COLO668 (cell line): ENCODE measurements around the gene NUDT8.

Source experiments
- DNase-seq: peaks from one replicate; lab custom pipeline; 2025; ENCODE audit not compliant: unreplicated experiment; lab: John Stamatoyannopoulos, UW

Gene NUDT8, protein sequence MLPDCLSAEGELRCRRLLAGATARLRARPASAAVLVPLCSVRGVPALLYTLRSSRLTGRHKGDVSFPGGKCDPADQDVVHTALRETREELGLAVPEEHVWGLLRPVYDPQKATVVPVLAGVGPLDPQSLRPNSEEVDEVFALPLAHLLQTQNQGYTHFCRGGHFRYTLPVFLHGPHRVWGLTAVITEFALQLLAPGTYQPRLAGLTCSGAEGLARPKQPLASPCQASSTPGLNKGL

DNA sequence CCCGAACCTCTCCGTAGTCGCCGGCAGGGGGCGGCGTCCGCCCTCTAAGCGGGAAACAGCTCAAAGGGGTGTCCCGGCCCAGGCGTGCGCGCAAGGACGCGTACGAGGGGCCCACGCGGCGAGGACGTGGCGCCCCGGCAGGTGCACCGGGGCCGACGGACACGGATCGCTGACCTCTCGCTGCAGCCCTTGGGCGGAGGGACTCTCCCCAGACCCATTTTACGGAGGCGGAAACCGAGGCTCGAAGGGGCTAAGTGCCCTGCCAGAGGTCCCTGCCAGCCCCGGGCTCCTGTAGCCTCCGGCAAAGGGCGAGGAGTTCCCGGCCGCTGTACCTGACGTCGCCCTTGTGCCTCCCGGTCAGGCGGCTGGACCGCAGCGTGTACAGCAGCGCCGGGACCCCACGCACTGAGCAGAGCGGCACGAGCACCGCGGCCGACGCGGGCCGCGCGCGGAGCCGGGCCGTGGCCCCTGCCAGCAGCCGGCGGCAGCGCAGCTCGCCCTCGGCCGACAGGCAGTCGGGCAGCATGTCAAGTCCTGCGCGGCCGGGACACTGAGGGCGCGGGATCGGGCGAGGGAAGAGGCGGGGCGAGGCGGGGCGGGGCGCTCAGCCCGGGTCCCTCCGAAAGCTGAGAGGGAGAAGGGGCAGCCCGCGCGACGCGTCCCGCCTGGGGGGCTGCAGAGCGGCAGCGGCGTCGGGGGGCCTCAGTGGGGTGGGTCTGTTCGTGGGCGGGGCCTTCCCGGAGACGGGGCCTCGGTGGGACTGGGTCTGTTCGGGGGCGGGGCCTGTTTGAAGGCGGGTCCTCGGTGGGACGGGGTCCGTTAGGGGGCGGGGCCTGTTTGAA is at the start of gene NUDT8:
Gene NUDT8 (minus strand): TSS at position 552 of the 842 bp plus-strand sequence. CDS start 26 bp downstream, at position 526.
- peak; percentile 86 for DNase-seq

DNA sequence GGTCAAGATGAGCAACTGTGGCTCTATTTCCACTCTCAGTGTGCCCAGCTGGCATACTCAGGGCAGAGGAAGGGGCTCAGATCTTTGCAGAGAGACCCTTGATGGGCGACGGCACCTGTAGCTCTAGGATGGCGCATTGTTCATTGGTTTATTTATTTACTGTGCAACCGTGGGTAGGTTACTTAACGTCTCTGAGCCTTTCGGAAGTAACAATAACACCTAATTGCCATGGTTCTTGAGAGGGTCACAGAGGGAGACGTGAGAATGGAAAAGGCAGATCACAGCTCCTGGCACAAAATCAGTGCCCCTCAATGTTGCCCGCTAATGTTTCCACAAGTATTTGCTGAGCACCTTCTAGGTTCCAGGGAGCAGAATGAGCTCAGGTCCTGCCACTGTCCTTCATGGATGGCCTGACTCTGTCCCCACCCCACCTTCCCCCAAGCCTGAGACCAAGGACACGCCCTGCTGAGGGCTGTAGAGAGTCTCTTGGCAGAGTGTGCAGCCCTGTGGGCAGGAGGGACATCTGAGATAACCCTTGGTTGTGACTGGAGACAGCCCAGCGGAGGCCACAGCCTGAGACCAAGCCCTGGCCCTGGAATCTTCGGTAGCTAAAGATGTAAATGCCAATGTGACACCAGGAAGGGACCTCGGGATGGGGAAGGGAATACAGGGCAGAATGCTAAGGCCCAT is 45.5 kb upstream of the NUDT8 start:
- no peak for DNase-seq

DNA sequence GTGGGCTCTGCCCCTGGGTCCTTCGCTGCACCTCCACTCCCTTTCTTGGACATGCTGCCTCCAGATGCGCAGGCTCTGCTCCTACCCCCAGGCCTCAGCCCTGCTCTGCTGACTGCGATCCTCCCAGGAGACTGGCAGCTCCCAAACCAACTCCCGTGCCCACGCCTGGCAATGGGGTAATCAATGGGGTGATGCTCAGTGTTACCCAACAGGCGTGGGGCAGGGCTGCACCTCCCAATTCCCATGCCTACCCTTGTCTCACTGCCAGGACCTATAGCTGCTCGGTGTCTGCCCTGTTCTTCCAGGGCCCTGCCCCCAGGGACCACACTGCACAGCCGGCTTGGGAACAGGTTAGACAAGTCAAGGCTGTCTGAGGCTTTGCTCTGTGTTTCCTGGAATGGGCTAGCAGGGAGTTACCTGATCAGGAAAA is 44.7 kb upstream of the NUDT8 start, which contains the start of gene ALDH3B2:
Gene ALDH3B2 (minus strand): TSS at position 182 of the 430 bp plus-strand sequence. CDS start 7,688 bp downstream, outside the sequence.
- no peak for DNase-seq

DNA sequence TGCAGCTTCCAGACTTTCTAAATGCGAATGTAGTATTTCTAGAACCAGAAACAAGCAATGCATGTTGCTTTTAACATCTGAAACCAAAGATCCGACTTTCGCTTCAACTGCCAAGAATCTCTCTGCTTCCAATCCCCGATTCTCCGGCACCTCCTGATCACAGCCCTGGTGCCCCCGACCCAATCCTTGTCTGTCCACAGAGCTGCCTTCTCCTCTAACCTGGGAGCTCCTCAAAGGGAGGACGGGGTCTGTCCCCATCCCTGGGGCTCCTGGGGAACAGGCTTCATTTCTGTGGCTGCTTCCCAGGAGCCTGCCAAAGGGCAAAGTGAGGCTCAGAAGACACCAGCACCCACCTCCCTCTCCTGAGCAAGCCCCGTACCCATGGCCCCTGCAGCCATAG is 44.2 kb upstream of the NUDT8 start:
- no peak for DNase-seq

DNA sequence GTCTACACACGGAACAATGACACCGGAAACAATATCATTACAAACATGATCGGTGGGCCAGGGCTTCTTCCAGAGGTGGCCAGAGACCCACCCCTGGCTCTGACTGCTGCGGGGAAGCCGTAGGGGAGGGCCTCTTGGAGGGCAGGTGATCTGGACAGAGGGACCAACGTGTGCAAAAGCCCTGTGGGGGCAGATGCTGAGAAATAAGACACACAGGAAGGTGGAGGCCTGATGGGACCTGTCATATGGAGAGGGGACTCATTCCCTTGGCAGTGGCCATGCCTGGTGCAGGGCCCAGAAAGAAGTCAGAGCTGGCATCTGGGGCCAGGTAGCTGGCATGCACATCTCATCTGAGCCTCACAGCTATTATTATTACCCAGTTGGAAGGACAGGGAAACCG is 43.6 kb upstream of the NUDT8 start:
- DNase-seq: no peak

DNA sequence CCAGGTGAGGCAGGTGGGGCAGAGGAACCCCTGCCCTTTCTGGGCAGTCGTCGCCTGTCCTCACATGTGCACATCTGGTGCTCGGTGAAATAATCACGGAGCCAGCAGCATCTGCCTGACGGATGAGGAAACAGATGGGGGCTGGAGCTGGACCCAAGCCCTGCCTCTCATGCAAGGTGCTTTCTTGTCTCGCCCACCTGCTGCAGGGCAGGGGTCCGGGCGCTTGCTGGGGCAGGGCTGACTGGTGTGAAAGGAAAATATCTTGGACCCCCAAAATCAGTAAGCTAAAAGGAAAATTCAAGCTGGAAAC is 41.4 kb upstream of the NUDT8 start:
- no peak for DNase-seq

DNA sequence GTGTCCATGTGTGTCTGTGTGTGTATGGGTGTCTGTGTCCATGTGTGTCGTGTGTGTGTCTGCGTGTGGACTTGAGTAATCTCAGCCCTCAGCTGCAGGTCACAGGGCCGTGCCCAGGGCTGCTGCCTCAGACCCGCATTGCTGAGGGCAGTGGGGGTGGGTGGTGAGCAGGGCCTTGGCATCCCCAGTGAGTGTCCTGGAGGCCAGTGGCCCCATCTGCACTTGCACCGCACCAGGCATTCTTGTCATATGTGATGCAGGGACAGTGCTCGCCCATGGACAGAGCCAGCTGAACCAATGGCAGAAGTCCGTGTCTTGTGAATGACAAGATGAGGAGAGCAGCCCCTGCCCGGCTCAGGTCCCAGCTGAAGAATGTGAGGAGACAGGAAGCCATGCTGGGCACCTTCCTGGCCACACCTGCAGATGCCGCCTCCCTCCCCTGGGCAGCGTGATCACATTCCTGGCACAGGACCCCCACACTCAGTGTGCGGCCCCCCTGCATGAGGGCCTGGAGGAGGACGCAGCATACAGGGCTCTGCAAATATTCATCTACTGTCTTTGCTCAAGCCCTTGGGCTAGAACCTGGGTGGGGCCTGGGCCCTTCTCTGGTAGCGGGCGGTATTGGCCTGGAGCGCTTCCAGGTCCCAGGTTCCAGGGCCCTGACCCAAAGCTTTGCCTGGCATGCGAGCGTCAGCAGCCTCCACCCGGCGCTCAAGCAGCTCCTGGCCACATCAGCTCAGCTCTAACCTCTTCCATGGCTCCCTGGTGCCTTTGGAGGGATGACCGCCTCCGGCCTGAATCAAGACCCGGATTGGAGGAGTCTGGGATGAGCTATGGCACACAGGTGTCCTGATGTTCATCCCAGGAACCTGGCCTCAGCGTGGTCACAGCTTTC is 40.8 kb upstream of the NUDT8 start:
- no peak for DNase-seq

DNA sequence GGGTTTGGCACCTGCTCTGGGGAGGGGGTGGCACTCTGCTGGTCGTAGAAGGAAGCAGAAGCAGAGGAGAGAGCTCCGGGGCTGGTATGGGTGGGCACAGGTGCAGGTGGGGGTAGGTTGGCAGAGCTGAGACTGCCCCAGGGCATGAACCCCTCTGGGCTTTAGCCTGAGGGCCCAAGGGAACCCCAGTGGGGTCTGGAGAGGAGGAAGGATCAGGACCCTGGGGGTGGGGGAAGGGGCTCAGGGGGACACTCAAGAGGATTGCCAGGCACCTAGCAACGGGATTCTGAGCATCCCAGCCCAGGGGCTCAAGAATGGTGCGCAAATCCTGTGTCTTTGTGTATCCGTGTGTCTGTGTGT is 38.4 kb upstream of the NUDT8 start:
- DNase-seq: no peak

DNA sequence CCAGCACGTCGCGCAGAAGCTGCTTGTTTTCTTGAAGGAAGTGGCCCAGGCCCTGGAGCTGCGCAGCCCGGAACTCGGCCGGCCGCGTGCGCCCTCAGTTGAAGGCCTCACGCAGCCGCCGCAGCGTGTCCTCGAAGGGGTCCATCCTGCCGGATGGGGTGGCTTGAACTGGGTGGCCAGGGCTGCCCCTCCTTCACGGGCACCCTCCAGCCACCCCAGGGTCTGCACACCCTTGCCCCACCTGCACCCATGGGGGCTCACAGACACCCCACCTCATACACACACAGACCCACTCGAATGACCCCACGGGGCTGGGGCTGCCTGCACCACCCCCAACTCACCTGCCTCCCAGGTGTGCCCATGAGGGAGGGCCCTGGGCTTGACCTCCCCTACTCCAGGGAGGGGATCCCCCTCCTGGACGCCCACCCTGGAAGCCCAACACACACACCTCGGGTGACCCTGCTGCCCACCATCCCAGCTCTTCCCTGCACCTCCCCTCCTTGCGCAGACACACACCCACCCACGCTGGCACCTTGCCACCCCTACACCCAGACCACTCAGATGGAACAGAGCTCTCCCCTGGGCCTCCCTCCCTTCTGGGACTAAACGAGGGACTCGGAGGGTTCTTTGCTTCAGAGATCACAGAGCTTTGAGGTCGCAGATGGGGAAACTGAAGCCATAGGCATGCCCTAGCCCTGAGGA is 37.9 kb upstream of the NUDT8 start:
- no peak for DNase-seq

DNA sequence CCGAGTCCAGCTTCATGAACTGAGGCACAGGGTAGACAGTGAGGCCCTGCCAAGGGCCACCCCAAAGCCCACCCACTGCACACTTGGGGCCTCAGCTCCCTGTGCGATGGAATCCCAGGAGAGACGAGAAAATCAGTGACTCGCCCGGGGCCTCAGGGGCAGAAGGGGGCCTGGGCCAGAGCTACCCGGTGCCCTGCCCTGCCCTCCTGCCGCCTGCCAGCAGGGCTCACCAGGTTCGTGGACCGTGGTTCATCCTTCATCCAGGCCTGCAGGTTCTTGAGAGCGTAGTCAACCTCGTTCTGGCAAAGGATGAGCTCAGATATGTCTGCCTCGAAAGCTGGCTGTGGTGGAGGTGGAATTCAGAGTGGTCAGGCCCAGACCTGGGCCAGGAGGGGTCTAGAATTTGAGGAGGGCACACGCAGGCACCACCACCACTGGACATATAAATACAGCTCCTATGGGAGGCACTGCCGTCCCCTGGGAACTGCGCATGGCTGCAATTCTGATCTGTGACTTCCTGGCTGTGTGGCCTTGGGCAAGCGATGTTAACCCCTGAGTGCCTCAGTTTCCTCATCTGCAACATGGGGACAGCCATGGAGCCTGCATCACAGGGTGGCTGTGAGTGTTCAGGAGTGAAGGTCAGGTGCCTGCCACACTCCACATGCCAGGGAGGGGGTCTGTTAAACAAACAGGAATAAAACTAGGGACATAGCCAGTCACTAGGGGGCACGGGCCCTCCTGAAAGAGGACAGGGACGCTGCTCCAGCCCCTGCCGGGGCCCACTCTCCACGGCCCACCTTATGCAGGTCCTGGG is 37.1 kb upstream of the NUDT8 start:
- no peak for DNase-seq

DNA sequence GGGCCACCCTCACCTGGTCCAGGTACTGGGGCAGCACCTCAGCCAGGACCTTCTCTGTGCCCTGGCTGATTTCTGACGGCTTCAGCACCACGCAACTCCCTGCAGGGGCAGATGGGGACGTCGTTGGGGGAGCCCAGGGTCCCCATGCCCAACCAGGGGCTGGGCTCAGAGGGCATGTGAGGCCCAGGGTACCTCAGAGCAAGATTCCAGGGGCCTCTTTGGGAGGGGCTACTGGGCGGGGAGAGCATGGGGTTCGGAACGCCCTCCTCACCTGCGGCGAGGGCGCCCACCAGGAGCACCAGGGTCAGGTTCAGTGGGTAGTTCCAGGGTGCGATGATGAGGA is 36.5 kb upstream of the NUDT8 start:
- no peak for DNase-seq

DNA sequence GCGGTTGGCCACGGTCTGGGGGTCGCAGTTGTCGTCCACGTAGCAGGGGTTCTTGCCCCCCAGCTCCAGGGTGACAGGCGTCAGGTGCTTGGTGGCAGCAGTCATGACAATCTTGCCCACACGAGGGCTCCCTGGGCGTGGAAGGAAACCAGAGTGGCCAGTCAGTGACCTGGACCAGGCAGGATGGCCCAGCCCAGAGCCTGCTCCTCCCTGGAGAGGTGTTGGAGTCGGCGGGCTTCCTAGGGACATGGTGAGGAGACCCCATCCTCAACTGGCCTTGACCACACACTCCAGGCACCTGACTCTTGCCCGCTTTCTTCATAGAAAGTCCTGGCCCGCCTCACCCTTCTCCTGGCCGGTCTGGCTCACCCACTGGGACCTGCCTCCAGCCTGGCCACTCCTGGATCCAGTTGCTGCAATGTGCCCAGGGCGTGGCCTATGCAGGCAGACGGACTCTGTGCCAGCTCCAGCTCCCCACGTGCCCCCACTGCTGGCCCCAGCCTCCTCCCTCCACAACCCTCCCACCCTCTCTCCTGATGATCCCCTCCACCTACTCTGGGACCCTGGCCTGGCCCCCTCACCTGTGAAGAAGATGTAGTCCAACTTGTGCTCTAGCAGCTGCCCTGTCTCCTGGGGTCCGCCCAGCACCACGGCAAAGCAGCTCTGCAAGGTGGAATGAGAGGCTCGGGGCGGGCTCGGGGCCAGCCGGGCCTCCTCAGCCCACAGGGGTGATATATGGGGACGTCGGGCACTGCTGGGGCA is 36.0 kb upstream of the NUDT8 start:
- DNase-seq: no peak

DNA sequence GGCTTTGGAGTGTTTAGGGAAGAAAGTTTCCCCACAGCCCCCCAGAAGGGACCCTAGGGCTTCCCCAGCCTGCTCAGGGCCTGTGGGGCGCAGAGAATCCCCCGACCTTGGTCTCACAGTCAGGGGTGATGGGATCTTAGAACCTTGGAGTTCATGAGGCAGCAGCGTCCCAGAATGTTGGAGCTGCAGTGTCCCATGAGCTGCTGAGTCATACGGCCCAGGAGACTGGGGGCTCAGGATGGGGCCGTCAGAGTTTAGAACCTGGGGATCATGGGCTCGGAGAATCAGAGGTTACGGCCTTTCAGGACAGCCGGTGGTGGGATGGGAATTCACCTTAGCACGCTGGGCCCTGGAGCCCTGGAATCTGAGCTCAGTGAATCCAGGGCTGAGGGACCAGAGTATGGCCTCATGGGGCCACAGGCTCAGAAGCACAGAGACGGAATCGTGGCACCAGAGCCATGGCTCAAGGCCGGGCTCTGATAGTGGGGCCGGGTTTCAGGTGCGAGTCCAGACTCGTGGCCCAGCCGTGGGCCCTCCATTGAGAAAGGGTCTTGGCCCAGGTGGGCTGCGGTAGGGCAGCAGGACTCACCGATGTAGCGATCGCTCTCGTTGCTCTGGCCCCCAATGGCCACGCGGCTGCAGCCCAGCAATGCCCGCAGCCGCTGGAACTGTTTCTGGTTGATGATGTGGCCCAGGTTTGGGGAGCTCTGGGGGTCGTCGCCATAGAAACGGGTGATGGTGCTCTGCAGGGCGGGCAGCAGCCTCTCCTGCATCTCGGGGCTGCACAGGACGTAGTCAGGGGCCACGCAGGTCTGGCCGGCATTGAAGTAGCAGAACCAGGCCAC is 35.2 kb upstream of the NUDT8 start:
- DNase-seq: no peak

DNA sequence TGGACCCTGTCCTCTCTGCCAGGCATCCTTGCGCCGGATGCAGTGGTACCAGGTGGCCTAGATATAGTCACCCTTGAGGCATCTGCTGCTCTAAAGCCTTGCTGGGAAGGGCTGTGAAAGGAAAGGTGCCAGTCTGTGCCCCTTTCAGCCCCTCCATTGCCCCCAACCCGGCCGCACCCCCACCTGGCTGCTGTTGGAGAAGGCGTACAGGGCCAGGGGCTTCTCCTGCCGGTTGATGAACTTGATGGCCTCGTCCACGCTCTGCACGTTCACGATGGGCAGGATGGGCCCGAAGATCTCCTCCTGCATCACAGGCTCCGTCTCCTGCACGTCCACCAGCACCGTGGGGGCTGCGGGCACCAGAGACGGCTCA is 34.5 kb upstream of the NUDT8 start:
- DNase-seq: no peak

DNA sequence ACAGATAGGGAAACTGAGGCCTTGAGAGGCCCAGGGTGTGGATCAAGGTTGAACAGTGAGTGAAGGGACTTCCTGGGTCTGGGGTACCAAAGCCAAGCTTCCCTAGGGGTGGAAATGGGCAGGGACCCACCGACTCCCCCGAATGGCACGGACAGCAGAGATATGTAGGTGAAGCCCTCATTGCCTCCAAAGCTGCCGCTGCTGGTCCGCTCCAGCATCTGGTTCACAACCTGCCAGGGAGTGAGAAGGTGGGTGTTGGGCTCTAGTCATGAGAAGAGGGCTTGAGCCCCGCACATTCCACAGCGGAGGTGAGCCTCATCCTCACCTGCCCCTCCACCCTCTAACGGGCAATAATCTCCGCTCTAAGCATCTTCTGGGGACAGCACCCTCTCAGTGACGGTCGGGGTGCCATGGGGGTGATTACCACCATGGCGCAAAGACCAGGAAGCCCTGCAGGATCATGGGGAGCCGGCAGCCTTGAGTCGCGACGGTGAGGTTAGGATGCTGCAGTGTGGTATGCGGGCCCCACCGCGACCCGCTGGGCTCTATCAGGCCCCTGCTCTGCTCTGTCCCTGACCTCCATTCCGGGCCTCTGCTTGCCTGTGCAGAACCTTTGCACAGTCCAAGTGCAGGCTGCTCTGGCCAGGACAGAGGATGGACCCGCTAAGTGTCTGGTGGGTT is 33.9 kb upstream of the NUDT8 start:
- DNase-seq: no peak

DNA sequence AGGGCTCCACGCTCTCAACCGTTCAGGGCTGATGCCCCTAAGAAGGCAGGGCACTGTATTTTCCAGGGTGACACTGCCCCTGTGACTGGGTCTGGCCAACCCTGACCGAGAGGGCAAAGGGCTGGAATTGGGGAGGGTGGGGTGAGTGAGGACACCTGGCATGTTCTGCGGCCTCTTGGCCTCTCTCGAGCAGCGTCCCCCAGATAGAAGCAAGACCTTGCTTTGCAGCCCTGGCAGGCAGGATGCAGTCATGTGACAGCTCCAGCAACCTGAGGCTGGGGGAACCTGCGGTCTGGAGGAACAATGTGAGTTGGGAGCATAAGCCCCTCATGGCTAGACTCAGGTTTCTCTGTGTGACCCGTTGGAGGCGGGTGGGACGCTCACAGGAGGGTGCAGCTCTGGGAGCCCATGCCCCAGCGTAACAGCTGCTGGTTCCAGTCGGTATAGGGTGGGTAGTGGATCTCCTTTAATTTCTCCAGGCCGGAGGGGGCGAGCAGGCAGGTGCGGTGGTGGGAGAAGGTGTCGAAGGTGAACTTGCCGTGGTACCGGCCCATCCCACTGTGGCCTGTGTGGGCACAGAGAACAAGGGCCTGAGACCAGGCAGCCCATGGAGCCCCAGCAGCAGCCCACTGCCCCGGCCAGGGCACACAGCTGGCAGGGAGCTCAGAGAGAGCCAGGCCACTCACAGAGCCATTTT is 33.2 kb upstream of the NUDT8 start:
- no peak for DNase-seq
